GM18519 (cell line): ENCODE results near the gene DLG1.

Source experiments
- ATAC-seq: cut with Tn5 transposase; IDR thresholded peaks from one replicate; pipeline ENCODE4 v1.9.1; 2021; ENCODE audit warnings: mild to moderate bottlenecking, moderate library complexity; ENCODE audit not compliant: unreplicated experiment, low FRiP score

DLG1 gene

DNA sequence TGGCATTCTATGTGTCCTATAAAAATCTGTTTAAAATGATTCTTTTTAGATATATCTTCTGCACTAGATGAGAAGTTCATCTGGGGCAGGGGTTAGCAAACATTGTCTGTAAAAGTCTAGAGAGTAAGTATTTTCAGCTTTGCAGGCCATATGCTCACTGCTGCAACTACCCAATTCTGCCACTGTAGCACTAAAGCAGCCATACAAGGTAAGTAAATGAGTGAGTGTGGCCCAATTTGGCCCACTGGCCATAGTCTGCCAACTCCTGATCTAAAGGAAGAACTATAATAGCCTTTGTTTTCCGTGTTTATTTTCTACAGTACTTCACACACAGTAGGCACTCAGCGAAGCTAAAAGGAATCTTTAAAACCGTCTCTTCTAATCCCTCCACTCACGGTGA lies 42.3 kb downstream of the DLG1 start:
- ATAC-seq = no peak

DNA sequence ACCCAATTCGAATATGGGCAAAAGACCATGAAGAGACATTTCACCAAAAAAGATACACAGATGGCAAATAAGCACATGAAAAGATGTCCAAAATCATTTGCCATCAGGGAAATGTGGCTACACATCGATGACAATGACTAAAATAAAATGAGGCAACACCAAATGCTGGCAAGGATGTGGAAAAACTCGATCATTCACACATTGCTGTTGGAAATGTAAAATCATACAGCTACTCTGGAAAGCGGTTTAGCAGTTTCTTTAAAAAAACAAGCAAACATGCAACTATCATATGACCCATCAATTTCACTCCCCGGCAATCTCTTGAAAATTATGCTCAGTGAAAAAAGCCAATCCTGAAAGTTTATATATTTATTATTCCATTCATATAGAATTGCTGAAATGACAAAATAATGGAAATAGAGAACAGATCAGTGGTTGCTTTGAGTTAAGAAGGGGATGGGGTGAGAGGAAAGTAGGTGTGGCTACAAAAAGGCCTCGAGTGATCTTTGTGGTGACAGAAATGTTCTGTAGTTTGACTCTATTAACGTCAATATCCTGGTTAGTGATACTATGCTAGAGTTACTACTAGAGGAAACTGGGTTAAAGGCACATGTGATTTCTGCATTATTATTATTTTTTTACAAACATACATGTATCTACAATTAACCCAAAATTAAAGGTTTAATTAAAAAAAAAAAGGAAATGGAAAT lies 45.0 kb downstream of the DLG1 start:
- no peak for ATAC-seq

DNA sequence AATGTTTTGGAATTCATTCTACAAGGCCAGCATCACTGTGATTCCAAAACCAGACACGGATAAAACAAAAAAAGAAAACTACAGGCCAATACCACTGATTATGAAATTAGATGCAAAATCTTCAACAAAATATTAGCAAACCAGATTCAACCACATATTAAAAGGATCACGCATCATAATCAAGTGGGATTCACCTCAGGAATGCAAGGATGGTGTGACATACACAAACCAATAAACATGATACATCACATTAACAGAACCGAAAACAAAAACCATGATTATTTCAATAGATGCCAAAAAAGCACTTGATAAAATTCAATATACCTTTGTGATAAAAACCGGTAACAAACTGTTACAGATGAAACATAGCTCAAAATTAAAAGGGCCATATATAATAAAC lies 48.9 kb downstream of the DLG1 start:
- ATAC-seq = no peak

DNA sequence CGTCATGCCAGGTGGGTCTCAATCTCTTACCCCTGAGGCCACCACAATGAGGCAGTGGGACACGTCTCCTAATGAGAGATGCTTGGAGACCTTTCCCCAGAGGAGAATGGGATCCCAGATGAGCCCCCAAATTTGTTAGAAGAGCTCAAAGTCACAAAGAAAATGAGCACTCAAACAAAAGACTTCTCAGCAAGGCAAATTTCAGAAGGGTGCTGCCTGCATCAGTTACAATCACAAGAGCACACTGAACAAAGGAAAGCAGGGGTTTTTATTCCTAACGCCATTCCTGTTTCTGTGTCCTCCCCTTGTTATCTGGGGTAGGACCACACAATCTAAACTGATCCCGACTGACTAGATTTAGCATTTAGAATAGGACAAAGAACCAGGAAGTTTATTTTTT lies 50.1 kb downstream of the DLG1 start:
- no peak for ATAC-seq

DNA sequence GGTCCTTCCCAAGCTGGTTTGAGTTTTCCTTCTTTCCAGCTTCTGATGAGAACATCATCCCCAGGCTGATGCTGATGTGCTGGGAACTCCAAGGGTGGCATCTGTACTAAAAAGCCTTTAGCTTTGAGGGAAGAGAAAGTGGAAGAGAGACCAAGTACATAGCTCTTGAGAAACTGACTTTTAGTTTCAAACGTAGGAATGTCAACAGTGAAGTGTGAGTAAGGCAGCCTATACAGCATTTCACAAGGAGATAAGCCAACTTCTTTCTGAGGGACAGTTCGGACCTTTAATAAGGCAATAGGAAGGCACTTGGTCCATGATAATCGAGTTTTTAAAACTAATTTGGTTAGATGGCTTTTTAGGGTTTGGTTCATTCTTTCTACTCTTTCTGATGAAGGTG lies 53.7 kb downstream of the DLG1 start:
- no peak for ATAC-seq

DNA sequence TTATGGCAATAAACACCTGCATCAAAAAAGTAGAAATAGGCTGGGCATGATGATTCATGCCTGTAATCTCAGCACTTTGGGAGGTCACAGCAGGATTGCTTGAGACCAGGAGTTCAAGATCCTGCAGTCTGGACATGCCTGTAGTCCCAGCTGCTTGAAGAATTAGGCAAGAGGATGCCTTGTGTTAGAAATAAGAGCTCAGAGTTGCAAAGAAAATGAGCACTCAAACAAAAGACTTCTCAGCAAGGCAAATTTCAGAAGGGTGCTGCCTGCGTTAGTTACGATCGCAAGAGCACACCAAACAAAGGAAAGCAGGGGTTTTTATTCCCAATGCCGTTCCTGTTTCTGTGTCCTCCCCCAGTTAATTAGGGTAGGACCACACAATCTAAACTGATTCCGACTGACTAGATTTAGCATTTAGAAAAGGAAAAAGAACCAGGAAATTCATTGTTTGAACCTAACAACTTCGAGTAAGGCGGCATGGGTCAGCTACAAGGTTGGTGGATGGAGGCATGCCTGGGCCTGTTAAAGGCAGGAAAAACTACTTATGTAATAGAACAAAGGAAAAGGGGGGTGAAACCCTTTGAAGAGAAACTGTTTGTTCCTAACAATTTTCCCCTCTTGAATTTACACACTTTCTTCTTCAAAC lies 55.5 kb downstream of the DLG1 start:
- no peak for ATAC-seq

DNA sequence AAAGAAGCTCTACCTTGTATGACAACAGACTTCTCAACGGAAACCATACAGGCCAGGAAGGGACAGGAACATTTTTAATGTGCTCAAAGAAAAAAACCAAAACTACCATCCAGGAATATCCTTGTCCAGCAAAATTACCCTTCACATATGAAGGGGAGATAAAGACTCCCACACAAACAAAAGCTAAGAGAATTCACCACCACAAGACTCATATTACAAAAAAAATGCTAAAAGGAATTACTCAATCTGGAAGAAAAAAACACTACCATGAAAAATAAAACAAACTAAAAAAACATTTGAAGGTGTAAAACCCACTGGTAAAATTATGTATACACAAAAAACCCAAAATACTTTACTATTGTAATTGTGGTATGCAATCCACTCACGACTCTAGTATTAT lies 57.2 kb downstream of the DLG1 start:
- no peak for ATAC-seq

DNA sequence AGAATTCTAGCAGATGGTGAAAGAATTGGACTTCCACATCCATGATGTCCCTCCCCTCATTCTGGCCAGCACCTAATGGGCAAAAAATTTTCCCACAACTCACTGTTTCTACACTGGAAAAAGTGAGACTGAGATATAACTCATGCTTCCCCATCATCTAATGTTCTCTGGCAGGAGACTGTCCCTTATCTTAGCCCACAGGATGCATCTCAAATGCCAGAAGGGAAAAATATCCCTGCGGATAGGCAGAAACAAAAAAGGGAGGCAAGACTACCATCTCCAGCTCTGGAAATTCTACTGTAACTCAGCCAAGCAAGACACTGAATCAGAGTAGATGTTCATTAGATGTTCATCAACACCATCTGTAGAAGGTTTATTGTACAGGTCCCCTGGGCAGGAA lies 58.6 kb downstream of the DLG1 start:
- ATAC-seq = no peak

DNA sequence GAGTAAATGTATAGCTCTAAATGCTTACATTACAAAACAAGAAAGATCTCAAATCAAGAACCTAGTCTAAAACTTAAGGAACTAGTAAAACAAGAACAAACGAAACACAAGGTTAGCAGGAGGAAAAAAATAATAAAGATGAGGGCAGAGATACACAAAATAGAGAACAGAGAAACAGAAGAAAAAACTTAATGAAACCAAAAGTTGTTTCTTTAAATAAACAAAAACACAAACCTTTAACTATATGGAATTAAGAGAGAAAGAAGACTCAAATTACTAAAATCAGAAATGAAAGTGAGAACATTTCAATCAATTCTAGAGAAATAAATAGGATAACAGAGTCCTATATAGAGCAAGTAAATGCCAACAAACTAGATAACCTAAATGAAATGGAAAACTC lies 59.6 kb downstream of the DLG1 start:
- ATAC-seq = no peak

DNA sequence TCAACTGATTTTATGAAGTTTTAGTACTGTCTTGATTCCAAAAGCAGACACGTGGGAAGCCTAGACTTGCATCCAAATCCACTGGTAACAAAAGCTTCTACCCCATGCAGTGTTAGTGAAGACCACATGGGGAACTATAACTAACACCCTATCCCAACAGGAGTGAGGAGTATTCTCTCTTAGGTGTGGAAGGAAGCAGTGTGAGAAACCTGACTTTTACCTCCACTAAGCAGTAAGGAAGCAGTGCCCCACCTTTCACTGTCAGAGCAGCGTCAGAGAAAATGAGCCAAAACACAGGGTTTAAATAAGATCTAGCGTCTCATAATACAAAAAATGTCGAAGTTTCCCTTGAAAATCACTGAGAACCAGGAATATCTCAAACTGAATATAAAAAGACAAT lies 60.5 kb downstream of the DLG1 start:
- no peak for ATAC-seq

DNA sequence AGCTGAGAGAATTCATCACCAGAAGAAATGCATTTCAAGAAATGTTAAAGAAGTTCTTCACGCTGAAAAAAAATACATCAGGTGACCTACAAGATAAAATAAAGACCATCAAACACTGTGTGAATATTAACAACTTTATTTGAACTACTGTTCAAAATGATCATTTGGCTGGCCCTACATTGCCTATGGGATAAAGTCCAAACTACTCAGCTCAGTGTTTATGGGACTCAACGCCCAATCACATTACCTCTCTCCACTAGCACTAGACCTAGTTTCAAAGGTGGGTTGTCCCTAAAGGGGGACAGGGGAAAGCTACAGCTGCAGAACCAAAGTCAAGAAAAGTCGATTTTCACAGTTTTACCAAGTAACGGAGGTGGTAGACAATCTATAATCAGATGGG lies 62.0 kb downstream of the DLG1 start:
- ATAC-seq = no peak

DNA sequence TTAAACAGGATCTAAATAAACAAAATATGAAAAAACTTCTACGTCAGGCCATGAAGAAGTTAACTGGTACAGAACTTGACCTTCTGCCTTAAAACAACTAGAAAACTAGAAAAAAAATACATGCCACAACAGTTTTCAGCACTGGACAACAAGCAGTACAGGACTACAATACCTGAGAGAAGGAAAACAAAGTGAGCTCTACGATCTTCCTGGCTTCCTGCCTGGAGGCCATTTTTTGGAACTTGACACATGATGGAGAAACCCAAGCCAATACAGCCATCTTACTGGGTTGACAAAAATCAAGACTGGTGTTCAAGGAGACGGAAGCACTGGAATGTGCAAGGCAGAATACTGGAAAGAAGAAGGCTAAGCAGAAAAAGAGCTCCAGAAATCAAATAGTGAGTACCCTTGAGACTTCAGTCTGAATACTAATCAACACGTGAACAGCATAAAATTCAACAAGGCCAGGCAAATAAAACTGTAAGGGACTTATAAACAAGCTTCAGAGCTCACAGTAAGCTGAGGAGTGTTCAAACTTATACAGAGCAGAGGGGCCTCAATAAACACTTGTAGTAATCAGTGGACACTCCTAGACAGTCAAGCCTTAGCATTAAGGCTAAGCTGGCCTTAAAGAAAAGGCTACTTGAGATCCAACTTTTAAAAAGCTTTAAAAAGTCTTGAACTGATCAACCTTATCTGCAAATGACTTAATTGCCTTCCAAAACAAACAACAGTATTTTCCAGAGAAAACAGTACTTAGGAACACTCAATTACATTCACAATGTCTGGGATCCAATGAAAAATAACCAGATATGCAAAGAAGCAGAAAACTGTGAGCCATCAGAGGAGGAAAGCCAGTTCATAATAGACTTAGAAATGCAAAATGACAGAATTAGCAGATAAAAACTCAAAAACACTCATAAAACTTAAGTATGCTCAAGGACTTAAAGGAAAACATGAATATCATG lies 63.2 kb downstream of the DLG1 start:
- no peak for ATAC-seq

DNA sequence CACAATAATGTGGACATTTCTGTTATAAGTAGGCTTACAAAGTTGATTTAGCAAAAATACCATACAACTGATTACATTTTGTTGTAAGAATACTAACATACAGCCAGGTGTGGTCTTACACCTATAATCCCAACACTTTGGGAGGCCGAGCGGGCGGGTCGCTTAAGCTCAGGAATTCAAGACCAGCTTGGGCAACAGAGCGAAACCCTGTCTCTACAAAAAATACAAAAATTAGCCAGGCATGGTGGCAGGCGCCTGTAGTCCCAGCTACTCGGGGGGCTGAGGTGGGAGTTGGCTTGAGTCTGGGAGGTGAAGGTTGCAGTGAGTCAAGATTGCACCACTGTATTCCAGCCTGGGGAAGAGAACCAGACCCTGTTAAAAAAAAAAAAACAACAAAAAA lies 67.1 kb downstream of the DLG1 start:
- no peak for ATAC-seq

DNA sequence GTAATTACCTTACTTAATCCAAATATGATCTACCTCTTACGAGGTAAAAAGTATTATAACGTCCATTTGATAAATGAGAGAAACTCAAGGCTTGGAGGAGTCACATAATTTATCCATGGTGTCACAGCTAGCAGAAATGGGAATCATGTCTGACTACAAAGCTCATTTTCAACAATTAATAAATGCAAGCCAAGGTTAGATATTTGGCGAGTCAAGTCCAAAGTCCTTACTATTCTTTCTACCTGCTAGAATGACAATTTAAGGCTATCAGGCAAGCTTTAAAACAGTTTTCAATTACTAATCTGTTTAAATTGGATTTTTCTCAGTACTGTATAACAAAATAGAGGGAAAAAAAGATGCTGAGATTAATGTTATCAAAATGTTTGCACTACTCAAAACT lies 68.6 kb downstream of the DLG1 start:
- no peak for ATAC-seq

DNA sequence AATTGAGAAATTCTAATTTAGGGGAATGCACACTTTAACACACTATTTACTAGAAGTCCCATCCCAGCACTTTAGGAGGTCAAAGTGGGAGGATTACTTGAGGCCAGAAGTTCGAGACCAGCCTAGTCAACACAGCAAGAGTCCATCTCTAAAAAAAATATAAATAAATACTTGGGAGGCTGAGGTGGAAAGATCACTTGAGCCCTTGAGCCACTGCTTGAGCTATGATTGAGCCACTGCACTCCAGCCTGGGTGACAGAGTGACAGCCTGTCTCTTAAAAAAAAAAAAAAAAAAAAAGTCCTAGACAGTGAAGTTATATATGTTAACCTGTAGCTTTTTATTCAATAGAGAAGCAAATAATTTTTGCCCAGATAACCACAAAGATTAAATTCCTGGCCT lies 69.2 kb downstream of the DLG1 start:
- no peak for ATAC-seq

DNA sequence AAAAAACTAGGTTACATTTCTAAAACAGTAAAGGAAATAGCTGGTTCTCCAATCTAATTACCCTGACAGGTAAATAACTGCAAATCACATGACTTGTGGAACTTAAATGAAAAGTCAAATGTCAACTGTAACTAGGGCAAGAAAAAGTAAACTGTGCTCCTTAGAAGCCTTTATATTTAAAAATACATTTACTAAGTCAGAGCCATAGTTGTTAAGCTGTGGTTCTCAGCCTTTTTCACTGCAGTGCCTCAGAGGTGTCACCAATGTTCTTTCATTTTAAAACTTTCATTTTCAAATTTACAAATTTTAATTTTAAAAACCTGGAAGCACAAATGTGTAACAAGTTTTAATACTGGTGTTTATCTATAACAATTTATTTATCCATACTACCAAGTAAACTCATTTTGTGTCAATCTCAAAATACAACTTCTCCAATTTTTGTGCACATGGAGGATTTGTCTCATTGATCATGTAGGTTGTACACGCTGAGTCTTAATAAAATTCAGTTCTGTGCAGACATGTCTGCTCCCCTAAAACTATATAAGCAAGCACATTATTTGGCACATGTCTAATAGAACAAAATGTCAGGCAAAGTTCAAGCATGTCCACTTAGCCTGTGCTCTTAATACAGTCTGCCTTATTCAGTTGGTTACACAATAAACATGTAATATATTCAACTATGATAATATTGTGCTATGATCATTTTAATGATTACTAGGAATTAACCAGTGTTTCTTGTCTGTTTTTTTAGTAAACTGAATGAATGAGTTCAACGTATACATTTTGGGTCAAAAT lies 70.4 kb downstream of the DLG1 start:
- no peak for ATAC-seq

DNA sequence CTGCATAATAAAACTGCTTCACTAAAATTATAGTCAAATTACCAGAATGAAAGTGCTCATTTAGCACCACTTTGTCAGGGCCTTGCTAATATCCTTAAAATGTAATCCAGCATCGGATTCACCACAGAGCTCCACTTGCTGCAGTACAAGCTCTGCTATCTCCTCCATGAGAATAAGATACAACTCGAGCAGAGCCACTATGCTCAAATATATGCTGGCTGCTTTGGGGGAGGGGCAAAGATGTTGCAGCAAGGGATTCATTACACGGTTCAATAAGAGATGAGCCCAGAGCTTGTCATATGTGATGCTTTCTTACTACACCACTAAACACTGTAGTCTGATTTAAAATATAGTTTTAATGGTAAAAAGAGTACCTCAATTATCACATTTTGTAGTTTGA lies 72.2 kb downstream of the DLG1 start:
- ATAC-seq = no peak

DNA sequence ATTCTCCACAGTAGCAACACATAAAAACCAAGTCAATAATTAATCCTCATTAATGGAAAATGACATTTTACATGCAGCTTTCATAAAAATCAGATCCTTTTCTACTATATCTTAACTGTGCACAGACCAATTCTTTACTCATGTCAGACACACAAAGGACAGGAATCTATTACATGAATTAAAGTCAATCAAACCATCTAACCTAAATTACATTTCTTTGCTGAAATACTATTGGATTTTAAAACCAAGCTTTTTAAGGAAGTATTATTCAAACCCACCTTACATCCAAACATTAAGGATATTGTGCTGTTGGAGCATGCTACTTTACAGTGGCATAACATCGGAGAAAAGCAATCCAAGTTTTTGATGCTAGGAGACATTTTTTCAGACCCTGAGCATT lies 72.8 kb downstream of the DLG1 start:
- no peak for ATAC-seq

DNA sequence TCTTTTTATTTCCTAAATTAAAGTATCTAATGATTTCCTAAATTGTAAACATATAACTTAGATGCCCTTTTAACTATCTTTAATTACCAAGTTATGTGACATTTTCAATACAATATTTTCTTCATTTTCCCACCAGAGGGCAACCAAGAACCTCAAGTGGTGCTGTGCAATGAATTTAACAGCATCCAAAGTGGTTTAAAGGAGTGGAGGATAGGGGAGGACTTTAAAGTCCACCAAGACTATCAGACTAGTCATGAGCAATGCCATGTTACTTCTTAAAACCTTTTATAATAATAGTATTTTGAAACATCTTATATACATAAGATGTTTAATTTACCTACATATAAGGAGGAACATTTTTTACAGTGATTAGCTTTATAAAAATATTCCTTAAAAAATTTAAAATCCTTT lies 74.4 kb downstream of the DLG1 start:
- ATAC-seq = no peak

DNA sequence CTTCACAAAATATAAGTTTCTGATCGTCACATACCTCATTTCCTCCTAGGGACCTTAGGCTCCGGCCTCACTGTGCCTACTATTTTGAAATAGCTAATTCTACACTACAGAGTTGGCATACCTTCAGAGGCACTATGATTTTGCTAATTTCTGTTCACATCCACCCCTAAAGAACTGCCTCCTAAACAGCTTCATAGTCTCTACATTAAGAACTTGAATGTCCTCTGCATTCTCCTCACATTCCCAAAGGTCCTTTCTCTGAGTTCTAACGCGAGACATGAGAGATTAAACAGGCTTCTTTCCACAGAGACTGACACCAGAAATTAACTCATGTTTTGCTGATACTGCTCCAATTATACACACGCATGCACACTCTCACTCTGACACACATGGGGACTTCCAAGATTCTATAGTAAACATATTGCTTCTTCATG lies 75.5 kb downstream of the DLG1 start:
- no peak for ATAC-seq

DNA sequence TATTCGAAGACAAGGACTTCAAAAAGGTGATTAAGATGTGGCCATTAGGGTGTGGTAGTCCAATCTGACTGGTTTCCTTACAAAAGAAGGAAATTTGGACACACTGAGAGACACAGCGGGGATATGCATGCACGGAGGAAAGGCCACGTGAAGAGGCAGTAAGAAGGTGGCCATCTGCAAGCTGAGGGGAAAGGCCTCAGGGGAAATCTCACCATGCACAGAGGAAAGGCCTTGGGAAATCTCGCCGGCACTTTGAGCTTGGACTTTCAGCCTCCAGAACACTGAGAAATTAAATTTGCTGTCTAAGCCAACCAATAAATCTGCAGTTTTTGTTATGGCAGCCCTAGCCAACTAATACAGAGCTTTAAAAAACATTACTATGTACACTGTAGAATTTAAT lies 78.8 kb downstream of the DLG1 start:
- no peak for ATAC-seq
